A673 (cell line): Measurements from ENCODE around the gene CAPG. TPM values are rescaled to one million over a fixed set of nuclear protein-coding genes. Genes with fewer than 3 reads are reported as not detected.
A peak's percentile ranks its signal among the peaks of the same experiment; 100 is the strongest.
"Not testable (repeated sequence)": the region's sequence is repeated elsewhere in the genome, so short reads cannot be mapped to it uniquely, and the experiment has no call there.

Experiments
- BruUV-seq: library from RNA; stranded (reverse); fragments of 400-500 nt; replicated peaks from 2 replicates; lab custom pipeline; 2021; lab: Mats Ljungman, UMichigan
- CTCF ChIA-PET: fragments of 300-600 bp; sonication (Branson Sonifier 250); formaldehyde crosslinking; loops from one replicate; lab custom pipeline; 2022; ENCODE audit warnings: antibody characterized with exemption; lab: Charles Lee
- POLR2A ChIA-PET: fragments of 300-600 bp; sonication (Branson Sonifier 250); formaldehyde crosslinking; loops from one replicate; lab custom pipeline; 2022; ENCODE audit warnings: antibody characterized with exemption; ENCODE audit not compliant: low non-redundant PET; lab: Charles Lee
- DNase-seq: peaks from one replicate; pipeline ENCODE4 v3.0.0-alpha.2; 2015; ENCODE audit warnings: low spot score
- H3K27ac ChIP-seq: fragments of 200-600 bp; sonication (generic); 2 replicates; pipeline ENCODE4 v1.5.1; 2016; ENCODE audit warnings: mixed run types, low read depth, mild to moderate bottlenecking, mixed read lengths, antibody characterized with exemption, low read length; ENCODE audit not compliant: poor library complexity, severe bottlenecking
- H3K27me3 ChIP-seq: fragments of 200-600 bp; sonication (generic); replicated peaks from 2 replicates; pipeline ENCODE4 v1.6.1; 2017; ENCODE audit warnings: mixed run types, low read depth, mild to moderate bottlenecking, mixed read lengths, antibody characterized with exemption, low read length; ENCODE audit not compliant: insufficient read depth, poor library complexity
- H3K36me3 ChIP-seq: fragments of 200-600 bp; sonication (generic); 2 replicates; pipeline ENCODE4 v1.6.1; 2016; ENCODE audit warnings: mixed run types, mild to moderate bottlenecking, mixed read lengths, antibody characterized with exemption, low read length; ENCODE audit not compliant: insufficient read depth, poor library complexity, severe bottlenecking
- H3K4me1 ChIP-seq: fragments of 200-600 bp; sonication (generic); 2 replicates; pipeline ENCODE4 v1.6.1; 2017; ENCODE audit warnings: mixed run types, mild to moderate bottlenecking, mixed read lengths, antibody characterized with exemption, low read length; ENCODE audit not compliant: insufficient read depth, poor library complexity, severe bottlenecking
- H3K4me3 ChIP-seq: fragments of 200-600 bp; sonication (generic); 2 replicates; pipeline ENCODE4 v1.5.1; 2016; ENCODE audit warnings: low read depth, mixed run types, mild to moderate bottlenecking, mixed read lengths, low read length; ENCODE audit not compliant: poor library complexity, severe bottlenecking
- H3K9me3 ChIP-seq: fragments of 200-600 bp; sonication (generic); 2 replicates; pipeline ENCODE4 v1.6.1; 2016; ENCODE audit warnings: mixed run types, low read depth, mild to moderate bottlenecking, mixed read lengths, antibody characterized with exemption, low read length; ENCODE audit not compliant: poor library complexity, severe bottlenecking
- CTCF ChIP-seq: fragments of 300-800, 200-600 bp; sonication (generic); conservative IDR thresholded peaks from 2 replicates; pipeline ENCODE4 v1.5.1; 2017; ENCODE audit warnings: low read depth, mild to moderate bottlenecking, antibody characterized with exemption, low read length, moderate library complexity, mixed read lengths
- EZH2 ChIP-seq: fragments of 200-600 bp; sonication (generic); IDR thresholded peaks from 2 replicates; pipeline ENCODE4 v1.6.1; 2017; ENCODE audit warnings: borderline replicate concordance, low read depth, mild to moderate bottlenecking, mixed read lengths, antibody characterized with exemption, low read length; ENCODE audit not compliant: poor library complexity, severe bottlenecking
- intact Hi-C: fragments of 100-400 bp; cut with micrococcal nuclease; formaldehyde crosslinking; loops from one replicate; pipeline ENCODE4 v1.10.0; 2022; ENCODE audit not compliant: unreplicated experiment
- total RNA-seq: library from RNA; stranded (reverse); gene quantifications from 2 replicates; pipeline ENCODE4 v1.2.3, GENCODE V29; 2021

Gene CAPG
- total RNA-seq, 1 experiment from 2014 or later: 156 TPM

GRCh38 chr2:85440729-85441128 lies 30.6 kb upstream of the CAPG start:
- BruUV-seq: no TSS peak
- intact Hi-C loops: no loop called here
- TF ChIP-seq CTCF: no peak
- TF ChIP-seq EZH2: no peak
- ChIA-PET POLR2A (no interaction called here), CTCF (no interaction called here)
- H3K27me3 ChIP-seq: no peaks in the 10 kb centered on the region
- no peaks in the 10 kb centered on the region for H3K36me3 ChIP-seq
- no peak overlapping the region for H3K4me3 ChIP-seq
- no peaks in the 10 kb centered on the region for H3K9me3 ChIP-seq
- no peak for DNase-seq
- H3K4me1 ChIP-seq: peaks cover 38% of the 10 kb centered on the region
- H3K27ac ChIP-seq: no peak overlapping the region

- DNase-seq: no peak
- TF ChIP-seq CTCF (no peak), EZH2 (no peak)
- POLR2A ChIA-PET: no interaction called here
- Histone ChIP-seq H3K4me1 (peaks cover 30% of the 10 kb centered on the region), H3K27me3 (no peaks in the 10 kb centered on the region), H3K4me3 (no peak overlapping the region), H3K36me3 (no peaks in the 10 kb centered on the region), H3K9me3 (no peaks in the 10 kb centered on the region), H3K27ac (no peak overlapping the region)
- no TSS peak for BruUV-seq
- CTCF ChIA-PET: no interaction called here
- intact Hi-C loops: no loop called here
These were observed 29.8 kb upstream of the CAPG start for GRCh38 chr2:85439986-85440385.

DNA sequence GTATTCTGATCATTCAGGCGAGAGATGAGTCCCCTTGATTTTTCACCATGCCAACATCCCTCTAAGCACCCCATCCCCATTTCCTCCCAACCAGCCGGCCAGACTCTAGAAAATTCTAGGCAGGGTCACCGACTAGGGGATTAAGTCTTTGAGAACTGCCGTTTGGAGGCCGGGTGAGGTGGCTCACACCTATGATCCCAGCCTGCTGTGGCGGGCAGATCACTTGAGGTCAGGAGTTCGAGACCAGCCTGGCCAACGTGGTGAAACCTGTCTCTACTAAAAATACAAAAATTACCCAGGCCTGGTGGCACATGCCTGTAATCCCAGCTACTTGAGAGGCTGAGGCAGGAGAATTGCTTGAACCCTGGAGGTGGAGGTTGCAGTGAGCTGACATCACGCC lies 29.4 kb upstream of the CAPG start:
- peaks cover 26% of the 10 kb centered on the region for H3K4me1 ChIP-seq
- CTCF ChIA-PET, H3K4me3 ChIP-seq, H3K27me3 ChIP-seq, intact Hi-C loops, DNase-seq, H3K36me3 ChIP-seq, POLR2A ChIA-PET, BruUV-seq, H3K9me3 ChIP-seq, H3K27ac ChIP-seq: not testable (repeated sequence)

GRCh38 chr2:85439025-85439472 lies 28.9 kb upstream of the CAPG start:
- peak overlapping the region; percentile 86 for H3K27ac ChIP-seq
- H3K27me3 ChIP-seq: no peaks in the 10 kb centered on the region
- no peak overlapping the region for H3K4me3 ChIP-seq
- H3K4me1 ChIP-seq: peaks cover 24% of the 10 kb centered on the region
- no peak for TF ChIP-seq EZH2
- TF ChIP-seq CTCF: no peak
- H3K36me3 ChIP-seq: no peaks in the 10 kb centered on the region
- BruUV-seq: no TSS peak
- no peak for DNase-seq
- CTCF ChIA-PET: no interaction called here
- intact Hi-C loops: no loop called here
- POLR2A ChIA-PET: no interaction called here
- H3K9me3 ChIP-seq: no peaks in the 10 kb centered on the region
